ENCODE measurements around the gene SHCBP1L.

The SHCBP1L gene

DNA sequence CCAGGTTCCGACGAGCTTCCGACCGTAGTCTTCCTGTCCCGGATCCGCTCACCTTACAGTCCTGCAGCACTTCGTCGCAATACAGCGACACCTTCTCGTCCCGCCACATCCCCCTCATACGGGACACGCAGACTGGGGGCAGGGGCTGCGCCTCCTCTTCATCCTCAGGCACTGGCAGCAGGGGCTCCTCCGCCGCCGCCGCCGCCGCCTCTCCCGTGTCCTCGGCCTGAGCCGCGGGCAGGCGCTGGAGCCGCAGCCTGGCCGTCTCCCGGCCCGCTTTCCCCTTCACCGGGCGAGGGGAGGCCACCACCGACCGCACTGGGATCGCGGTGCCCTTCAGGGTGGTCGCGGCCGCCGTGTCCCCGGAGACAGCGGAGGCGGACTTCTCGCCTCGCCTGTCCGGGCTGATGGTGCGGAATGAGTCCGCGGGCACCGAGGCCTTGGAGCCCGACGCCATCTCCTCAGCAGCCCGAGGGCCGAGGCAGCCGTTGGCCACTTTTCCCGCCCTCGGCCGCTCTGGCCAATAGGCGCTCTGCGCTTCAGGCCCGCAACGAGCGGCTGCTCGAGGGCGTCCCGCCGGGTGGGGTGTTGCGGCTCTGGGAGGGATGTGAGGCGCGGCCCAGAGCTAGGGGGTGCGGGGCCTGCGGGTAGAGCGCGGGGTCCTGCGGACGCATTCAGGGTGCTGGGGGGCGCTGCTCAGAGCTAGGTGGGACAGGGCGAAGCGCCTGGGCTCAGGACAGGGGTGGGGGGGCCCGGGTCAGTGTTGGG is at the start of gene SHCBP1L:
Gene SHCBP1L, minus strand, starts transcription at position 490 of the 768 bp plus-strand sequence. Its CDS starts 33 bp downstream, at position 457.
- no peak for DNase-seq

DNA sequence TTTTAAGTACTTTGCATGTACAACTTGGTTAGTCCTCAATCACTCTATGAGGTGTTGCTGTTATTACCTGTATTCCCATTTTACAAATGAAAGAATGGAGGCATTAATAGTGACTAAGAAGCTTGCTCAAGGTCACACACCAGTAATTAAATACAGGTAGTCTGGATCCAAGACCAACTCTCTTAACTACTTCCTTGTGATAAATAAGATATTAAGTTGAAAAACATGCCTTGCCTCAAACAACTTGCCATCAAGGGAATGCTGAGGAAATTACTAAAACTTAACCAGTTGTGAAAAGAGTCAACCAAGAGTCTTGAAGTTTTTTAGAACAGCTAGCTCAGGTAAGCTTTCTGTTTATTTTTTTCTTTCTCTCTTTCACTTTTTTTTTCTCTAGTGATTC is 49.3 kb upstream of the SHCBP1L start:
- DNase-seq: no peak

DNA sequence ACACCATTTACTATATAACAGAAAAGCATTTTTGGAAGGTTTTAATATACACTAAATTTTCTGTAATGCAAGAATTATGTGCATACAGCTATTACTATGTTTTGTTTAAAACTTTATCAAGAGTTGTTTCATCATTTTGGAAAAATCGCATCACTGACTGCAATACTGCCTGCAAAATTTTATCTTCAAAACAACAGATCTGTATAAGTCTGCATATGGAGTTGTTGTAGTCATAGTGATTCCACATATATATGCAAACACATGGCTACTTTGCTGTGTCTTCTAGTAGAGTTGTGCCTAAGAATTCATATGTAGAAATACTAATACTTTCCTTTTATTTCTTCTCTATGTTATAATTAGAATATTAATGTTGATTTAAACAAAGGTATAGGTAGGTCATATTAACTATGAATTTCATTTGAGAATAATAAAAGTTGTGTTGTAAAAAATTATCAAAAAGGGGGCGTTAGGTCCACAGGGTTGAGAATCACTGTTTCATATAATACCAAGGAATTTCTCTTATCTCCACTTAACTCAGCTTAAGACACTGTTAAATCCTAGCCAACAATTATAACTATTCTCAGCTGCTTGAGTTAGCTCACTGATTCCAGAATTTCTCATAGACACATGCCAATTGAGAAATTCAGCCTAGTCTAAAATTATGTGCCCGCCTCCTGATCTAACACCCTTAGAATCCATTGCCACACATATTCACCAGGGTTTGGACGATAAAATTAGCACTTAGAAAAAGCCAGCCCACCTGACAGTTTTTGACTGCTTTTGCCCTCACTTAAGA is 47.4 kb upstream of the SHCBP1L start:
- DNase-seq: no peak

DNA sequence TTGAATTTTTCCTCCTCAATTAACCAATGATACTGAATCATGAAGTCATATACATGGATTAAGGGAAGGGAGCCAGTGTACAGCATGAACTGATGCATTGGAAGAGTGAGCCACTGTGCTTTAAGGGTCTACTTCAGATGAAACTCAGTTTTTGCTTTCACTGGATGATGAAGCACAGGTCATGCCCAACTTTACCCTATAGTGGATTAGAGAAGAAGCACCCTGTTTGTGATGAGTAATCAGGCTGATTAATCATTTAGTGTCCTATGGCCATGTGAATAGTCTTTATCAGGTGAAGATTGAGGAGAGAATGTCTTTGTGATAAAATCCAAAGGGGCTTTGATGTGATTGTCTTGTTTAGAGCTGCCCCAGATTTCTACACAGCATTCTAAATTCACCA is 45.5 kb upstream of the SHCBP1L start:
- no peak for DNase-seq

DNA sequence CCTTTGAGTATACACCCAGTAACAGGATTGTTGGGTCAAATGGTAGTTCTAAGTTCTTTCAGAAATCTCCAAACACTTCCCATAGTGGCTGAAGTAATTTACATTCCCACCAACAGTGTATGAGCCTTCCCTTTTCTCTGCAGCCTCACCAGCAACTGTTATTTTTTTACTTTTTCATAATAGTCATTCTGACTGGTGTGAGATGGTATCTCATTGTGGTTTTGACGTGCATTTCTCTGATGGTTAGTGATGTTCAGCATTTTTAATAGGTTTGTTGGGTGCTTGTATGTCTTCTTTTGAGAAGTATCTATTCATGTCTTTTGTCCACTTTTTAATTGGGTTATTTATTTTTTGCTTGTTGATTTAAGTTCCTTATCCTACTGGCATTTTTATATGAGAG is 43.9 kb upstream of the SHCBP1L start:
- DNase-seq: no peak

DNA sequence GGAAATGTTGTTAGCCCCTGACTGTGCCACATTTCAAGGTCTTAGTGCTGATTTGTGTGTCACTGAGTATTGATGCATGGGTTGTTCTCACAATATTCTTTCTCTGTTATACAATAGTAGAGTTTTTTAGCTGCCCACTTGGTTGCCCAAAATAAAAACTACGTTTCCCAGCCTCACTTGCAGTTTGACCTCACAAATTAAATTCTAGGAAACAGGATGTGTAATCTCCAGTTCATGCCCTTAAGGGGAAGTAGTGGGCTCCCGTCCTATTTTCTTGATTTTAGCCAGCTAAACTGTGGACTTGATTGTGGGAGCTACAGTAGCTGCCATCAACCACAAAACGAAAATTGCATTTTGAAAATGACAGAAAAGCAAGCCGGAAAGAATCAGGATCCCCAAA is 42.9 kb upstream of the SHCBP1L start:
- no peak for DNase-seq

GRCh38 chr1:182993746-182994145 is 40.8 kb upstream of the SHCBP1L start:
- no peak for DNase-seq

DNA sequence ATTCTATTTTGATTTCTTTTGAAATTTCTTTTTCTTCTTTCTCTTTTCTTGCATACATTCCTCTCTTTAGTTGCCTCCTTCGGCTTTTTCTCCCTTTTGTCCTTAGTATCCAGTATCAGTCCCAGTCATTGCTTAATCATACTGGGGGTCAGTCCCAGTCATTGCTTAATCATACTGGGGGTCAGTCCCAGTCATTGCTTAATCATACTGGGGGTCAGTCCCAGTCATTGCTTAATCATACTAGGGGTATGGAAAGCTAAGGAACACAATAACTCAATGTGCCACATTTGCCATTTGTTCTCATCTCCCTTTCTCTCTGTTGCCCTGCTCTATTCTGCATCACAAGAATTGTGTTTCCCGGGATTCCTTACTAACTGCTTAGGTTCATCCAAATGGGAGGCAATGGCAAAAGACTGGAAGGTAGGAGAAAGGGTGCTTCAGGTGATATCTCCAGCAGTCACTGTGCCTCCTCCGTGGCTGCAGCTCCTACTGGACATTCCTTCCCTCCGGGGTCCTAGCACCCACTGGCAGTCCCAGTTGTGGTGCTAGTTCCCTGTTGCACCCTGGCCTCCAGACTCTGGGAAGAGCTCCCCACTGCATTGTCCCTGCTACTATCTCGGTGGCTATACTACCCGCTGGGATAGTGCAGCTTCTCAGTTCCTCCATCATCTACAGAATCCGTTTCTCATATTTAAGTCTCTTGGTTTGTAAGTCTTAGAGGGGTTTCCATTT is 37.6 kb upstream of the SHCBP1L start:
- no peak for DNase-seq

DNA sequence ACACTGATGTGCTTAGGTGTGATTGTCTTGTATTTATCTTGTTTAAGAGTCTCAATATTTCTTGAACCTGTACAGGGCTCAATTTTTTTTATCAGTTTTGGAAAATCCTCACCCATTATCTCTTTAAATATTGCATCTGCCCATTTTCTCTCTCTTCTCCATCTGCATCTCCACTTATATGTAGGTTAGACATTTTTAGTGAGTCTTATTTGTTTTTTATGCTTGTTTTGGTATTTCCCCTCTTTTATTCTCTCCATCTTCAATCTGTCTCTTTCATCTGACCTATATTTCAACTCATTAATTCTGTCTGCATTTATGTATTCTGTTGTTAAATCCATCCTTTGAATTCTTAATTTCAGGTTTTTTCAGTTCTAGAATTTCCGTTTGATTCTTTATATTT is 32.9 kb upstream of the SHCBP1L start:
- DNase-seq: no peak

DNA sequence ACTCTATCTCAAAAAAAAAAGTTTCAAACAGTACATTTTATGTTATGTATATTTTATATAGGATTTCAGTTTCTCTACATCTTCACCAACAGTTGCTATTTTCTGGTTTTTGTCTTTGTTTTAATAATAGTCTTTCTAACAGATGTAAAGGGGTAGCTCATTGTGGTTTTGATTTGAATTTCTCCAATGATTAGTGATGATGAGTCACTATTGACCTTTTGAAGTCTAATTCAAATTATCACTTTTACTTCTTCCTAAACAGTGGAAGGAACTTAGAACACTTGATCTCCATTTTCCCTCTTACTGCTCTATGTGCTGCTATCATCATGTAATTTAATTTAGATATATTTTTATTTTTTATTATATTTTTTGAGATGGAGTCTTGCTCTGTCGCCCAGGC is 31.7 kb upstream of the SHCBP1L start:
- DNase-seq: no peak

- DNase-seq: no peak
These were observed 31.2 kb upstream of the SHCBP1L start for GRCh38 chr1:182984138-182984537.

DNA sequence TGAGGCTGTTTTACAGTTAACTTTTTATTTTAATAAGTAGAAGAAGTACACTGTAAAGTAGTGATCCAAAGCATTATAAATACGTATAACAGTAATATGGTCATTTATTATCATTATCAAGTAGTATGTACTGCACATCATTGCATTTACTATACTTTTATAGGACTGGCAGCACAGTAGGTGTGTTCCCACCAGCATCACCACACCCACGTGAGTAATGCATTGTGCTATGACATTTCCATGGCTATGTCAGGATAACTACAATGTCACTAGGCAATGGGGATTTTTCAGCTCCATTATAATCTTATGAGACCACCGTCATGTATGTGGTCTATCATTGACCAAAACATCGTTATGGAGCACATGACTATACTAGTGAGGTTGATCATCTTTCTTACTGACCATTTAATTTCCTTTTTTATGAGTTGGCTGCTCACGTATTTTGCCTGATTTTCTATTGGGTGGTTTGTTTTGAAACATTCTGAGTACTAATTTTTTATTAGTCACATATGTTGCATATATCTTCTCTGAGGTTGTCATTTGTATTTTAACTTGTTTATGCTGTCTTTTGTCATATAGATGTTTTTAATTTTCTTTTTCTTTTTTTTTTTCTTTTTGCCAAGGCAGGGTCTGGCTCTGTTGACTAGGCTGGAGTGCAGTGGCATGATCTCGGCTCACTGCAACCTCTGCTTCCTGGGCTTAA is 25.3 kb upstream of the SHCBP1L start:
- no peak for DNase-seq

DNA sequence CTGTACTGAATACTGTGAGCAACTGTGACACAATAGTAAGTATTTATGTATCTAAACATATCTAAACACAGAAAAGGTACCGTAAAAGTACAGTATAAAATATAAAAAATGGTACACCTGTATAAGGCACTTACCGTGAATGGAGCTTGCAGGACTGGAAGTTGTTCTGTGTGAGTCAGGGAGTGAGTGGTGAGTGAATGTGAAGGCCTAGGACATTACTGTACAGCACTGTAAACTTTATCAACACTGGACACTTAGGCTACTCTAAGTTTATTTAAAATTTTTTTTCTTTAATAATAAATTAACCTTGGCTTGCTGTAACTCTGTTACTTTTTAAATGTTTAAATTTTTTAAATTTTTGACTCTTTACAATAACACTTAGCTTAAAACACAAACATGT is 24.5 kb upstream of the SHCBP1L start:
- DNase-seq: no peak

- DNase-seq: no peak
These were observed 21.7 kb upstream of the SHCBP1L start for GRCh38 chr1:182974506-182975191.

GRCh38 chr1:182972829-182973228 is 19.9 kb upstream of the SHCBP1L start:
- DNase-seq: no peak

- DNase-seq: no peak
These were observed 19.3 kb upstream of the SHCBP1L start for GRCh38 chr1:182972231-182972630.

DNA sequence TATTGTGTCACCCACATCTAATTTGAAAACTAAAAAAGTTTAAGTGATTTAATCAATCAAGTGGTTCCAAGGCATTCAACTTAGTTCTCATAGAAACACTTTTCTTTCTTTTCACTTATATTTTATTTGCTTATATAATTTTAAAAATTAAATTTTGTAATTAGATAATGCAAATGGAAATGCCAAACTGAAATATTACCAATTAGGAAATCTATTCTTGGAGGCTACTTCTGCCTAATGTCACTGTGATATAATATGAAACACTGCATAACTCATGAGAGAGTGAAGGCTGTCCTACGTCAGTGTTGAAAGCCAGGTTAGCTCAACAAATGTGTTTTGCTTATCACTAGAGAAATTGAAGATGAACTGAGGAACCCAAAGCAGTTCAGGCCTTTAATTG is 18.3 kb upstream of the SHCBP1L start:
- no peak for DNase-seq

GRCh38 chr1:182968836-182969734 is 16.1 kb upstream of the SHCBP1L start:
- no peak for DNase-seq

- DNase-seq: no peak
These were observed 15.3 kb upstream of the SHCBP1L start for GRCh38 chr1:182968151-182968741.

DNA sequence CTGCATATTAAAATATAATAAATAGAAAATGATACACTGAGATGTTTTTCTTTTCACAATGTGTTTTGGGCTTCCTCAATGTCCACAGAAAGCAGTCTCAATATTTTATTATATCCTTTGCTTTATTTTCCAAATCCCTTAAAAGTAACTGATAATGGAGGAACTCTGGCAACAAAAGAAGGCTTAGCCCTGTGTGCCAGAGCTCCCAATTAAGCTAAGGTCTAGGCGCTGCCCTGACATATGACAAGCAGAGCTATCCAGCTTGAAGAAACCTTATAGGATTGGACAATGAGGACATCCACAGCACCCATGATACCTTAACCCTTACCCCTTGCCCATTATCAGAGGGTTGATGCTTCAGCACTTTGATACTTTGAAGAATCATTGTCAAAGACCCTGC is 12.9 kb upstream of the SHCBP1L start:
- no peak for DNase-seq

- no peak for DNase-seq
These were observed 12.1 kb upstream of the SHCBP1L start for GRCh38 chr1:182965096-182965495.

Data from activated T-cell treated with anti-CD3 and anti-CD28 coated beads, Interleukin-2, amount 50 U/mL, for 48 hours (primary cell).